Stimulated activated CD4-positive, alpha-beta T cell treated with anti-CD3 and anti-CD28 coated beads, Interleukin-15, amount 100 ng/mL, for 24 hours (primary cell): ENCODE measurements around the gene VMP1.
"Not testable (repeated sequence)": the region's sequence is repeated elsewhere in the genome, so short reads cannot be mapped to it uniquely, and the experiment has no call there.

ENCODE experiments used
- DNase-seq: peaks from one replicate; pipeline ENCODE4 v3.0.0-alpha.2; 2020

Gene VMP1

GRCh38 chr17:59756236-59756818, 48.9 kb downstream of the VMP1 start:
- no peak for DNase-seq

GRCh38 chr17:59757043-59757442, 49.6 kb downstream of the VMP1 start:
- no peak for DNase-seq

GRCh38 chr17:59757470-59757869, 50.0 kb downstream of the VMP1 start:
- DNase-seq, result no peak

- DNase-seq, result no peak
These were observed 50.5 kb downstream of the VMP1 start for GRCh38 chr17:59757881-59758385.

- DNase-seq, result not testable (repeated sequence)
These were observed 51.7 kb downstream of the VMP1 start for GRCh38 chr17:59758998-59759651.

GRCh38 chr17:59760160-59760559, 52.7 kb downstream of the VMP1 start:
- DNase-seq, result no peak

GRCh38 chr17:59761385-59762048, 54.1 kb downstream of the VMP1 start:
- no peak for DNase-seq

- no peak for DNase-seq
These were observed 54.8 kb downstream of the VMP1 start for GRCh38 chr17:59762049-59762823.

- DNase-seq, result no peak
These were observed 55.4 kb downstream of the VMP1 start for GRCh38 chr17:59762824-59763374.

- DNase-seq, result no peak
These were observed 56.4 kb downstream of the VMP1 start for GRCh38 chr17:59763861-59764260.

- DNase-seq, result peak; percentile 60
These were observed 56.9 kb downstream of the VMP1 start for GRCh38 chr17:59764292-59764741.

- DNase-seq, result no peak
These were observed 57.6 kb downstream of the VMP1 start for GRCh38 chr17:59765038-59765437.

GRCh38 chr17:59766491-59766890, 59.0 kb downstream of the VMP1 start:
- DNase-seq, result no peak

- no peak for DNase-seq
These were observed 59.7 kb downstream of the VMP1 start for GRCh38 chr17:59767176-59767575.

GRCh38 chr17:59769887-59770286, 62.4 kb downstream of the VMP1 start:
- no peak for DNase-seq

GRCh38 chr17:59771093-59771492, 63.6 kb downstream of the VMP1 start:
- DNase-seq, result no peak

GRCh38 chr17:59775786-59776350, 68.4 kb downstream of the VMP1 start:
- DNase-seq, result no peak

- no peak for DNase-seq
These were observed 69.1 kb downstream of the VMP1 start for GRCh38 chr17:59776577-59776976.

- no peak for DNase-seq
These were observed 69.6 kb downstream of the VMP1 start for GRCh38 chr17:59777033-59777432.

- no peak for DNase-seq
These were observed 71.5 kb downstream of the VMP1 start for GRCh38 chr17:59778996-59779395.

- DNase-seq, result no peak
These were observed 72.1 kb downstream of the VMP1 start for GRCh38 chr17:59779521-59779920.

- not testable (repeated sequence) for DNase-seq
These were observed 73.1 kb downstream of the VMP1 start for GRCh38 chr17:59780548-59780947.
